HG02571 (cell line): ENCODE measurements around the gene ICAM5.

Experiments used
- ATAC-seq: cut with Tn5 transposase; IDR thresholded peaks from one replicate; pipeline ENCODE4 v1.9.1; 2021; ENCODE audit warnings: mild to moderate bottlenecking, moderate library complexity; ENCODE audit not compliant: unreplicated experiment

The ICAM5 gene

GRCh38 chr19:10339380-10339960, 49.7 kb downstream of the ICAM5 start, which contains the start of gene ICAM3:
ICAM3 (minus strand) TSS chr19:10339624; CDS start chr19:10339614, 10 bp downstream.
- no peak for ATAC-seq

GRCh38 chr19:10339977-10340376, 50.2 kb downstream of the ICAM5 start:
- no peak for ATAC-seq

- ATAC-seq = no peak
These were observed 53.7 kb downstream of the ICAM5 start for GRCh38 chr19:10343495-10343894.

- no peak for ATAC-seq
These were observed 55.0 kb downstream of the ICAM5 start for GRCh38 chr19:10344780-10345179.
